Right kidney (tissue), 1 donor: ENCODE data around the gene TPRG1L.

Source experiments
- DNase-seq: peaks from one replicate; pipeline ENCODE4 v3.0.0-alpha.2; 2016

Gene TPRG1L

GRCh38 chr1:3590951-3591865, 33.6 kb upstream of the TPRG1L start:
- no peak for DNase-seq

- no peak for DNase-seq
Observed at GRCh38 chr1:3593334-3593733, 31.5 kb upstream of the TPRG1L start.

GRCh38 chr1:3593745-3594144, 31.1 kb upstream of the TPRG1L start:
- DNase-seq: no peak

GRCh38 chr1:3594706-3595377, 30.0 kb upstream of the TPRG1L start:
- no peak for DNase-seq

GRCh38 chr1:3595949-3596348, 28.9 kb upstream of the TPRG1L start:
- no peak for DNase-seq

GRCh38 chr1:3596663-3597598, 27.9 kb upstream of the TPRG1L start:
- DNase-seq: no peak

- DNase-seq: no peak
Observed at GRCh38 chr1:3597599-3597964, 27.2 kb upstream of the TPRG1L start.

GRCh38 chr1:3598051-3598491, 26.7 kb upstream of the TPRG1L start:
- peak; percentile 60 for DNase-seq

- DNase-seq: peak; percentile 65
Observed at GRCh38 chr1:3598522-3599285, 26.1 kb upstream of the TPRG1L start.

GRCh38 chr1:3599286-3599811, 25.5 kb upstream of the TPRG1L start:
- no peak for DNase-seq

- DNase-seq: no peak
Observed at GRCh38 chr1:3599816-3600215, 25.0 kb upstream of the TPRG1L start.

GRCh38 chr1:3600354-3600753, 24.5 kb upstream of the TPRG1L start:
- DNase-seq: no peak

GRCh38 chr1:3601743-3602142, 23.1 kb upstream of the TPRG1L start:
- DNase-seq: no peak

- DNase-seq: no peak
Observed at GRCh38 chr1:3602375-3602774, 22.4 kb upstream of the TPRG1L start.

- DNase-seq: no peak
Observed at GRCh38 chr1:3603156-3603555, 21.7 kb upstream of the TPRG1L start.

GRCh38 chr1:3603571-3604467, 21.0 kb upstream of the TPRG1L start:
- no peak for DNase-seq

GRCh38 chr1:3604468-3604974, 20.3 kb upstream of the TPRG1L start:
- no peak for DNase-seq

GRCh38 chr1:3604997-3605823, 19.6 kb upstream of the TPRG1L start:
- DNase-seq: no peak
